KMS-11 (cell line): Measurements from ENCODE around the gene ZBTB7C.

ENCODE experiments used
- H2AFZ ChIP-seq: fragments of 200-600 bp; sonication (generic); 2 replicates; pipeline ENCODE4 v1.6.1; 2016; ENCODE audit warnings: antibody characterized with exemption, mixed run types, low read depth
- H3K27ac ChIP-seq: fragments of 200-600 bp; sonication (generic); 2 replicates; pipeline ENCODE4 v1.6.1; 2016; ENCODE audit warnings: mild to moderate bottlenecking, mixed run types
- H3K27me3 ChIP-seq: fragments of 200-600 bp; sonication (generic); 2 replicates; pipeline ENCODE4 v1.6.1; 2017; ENCODE audit warnings: mild to moderate bottlenecking, low read depth, mixed run types, moderate library complexity; ENCODE audit not compliant: insufficient read depth
- H3K36me3 ChIP-seq: fragments of 200-600 bp; sonication (generic); 2 replicates; pipeline ENCODE4 v1.6.1; 2017; ENCODE audit warnings: mild to moderate bottlenecking, mixed run types; ENCODE audit not compliant: insufficient read depth
- H3K4me1 ChIP-seq: fragments of 200-600 bp; sonication (generic); 2 replicates; pipeline ENCODE4 v1.6.1; 2016; ENCODE audit warnings: mild to moderate bottlenecking, low read depth, mixed run types; ENCODE audit not compliant: poor library complexity, severe bottlenecking
- H3K4me2 ChIP-seq: fragments of 200-600 bp; sonication (generic); 2 replicates; pipeline ENCODE4 v1.7.0; 2016; ENCODE audit warnings: mild to moderate bottlenecking, mixed run types
- H3K4me3 ChIP-seq: fragments of 200-600 bp; sonication (generic); IDR thresholded peaks from 2 replicates; pipeline ENCODE4 v1.6.1; 2017; ENCODE audit warnings: low read depth, low read length, mixed read lengths; ENCODE audit not compliant: insufficient read depth
- H3K79me2 ChIP-seq: fragments of 200-600 bp; sonication (generic); 2 replicates; pipeline ENCODE4 v1.6.1; 2016; ENCODE audit warnings: low read depth, mixed run types; ENCODE audit not compliant: insufficient read depth
- H3K9ac ChIP-seq: fragments of 200-600 bp; sonication (generic); 2 replicates; pipeline ENCODE4 v1.6.1; 2016; ENCODE audit warnings: mild to moderate bottlenecking, mixed run types
- H4K20me1 ChIP-seq: fragments of 200-600 bp; sonication (generic); 2 replicates; pipeline ENCODE4 v1.6.1; 2016; ENCODE audit warnings: mild to moderate bottlenecking, mixed run types; ENCODE audit not compliant: insufficient read depth
- TF ChIP-seq, protein P1 (sequence below): fragments of 200-600 bp; sonication (generic); conservative IDR thresholded peaks from 2 replicates; pipeline ENCODE4 v1.6.1; 2017; ENCODE audit warnings: low read depth, mild to moderate bottlenecking, antibody characterized with exemption, low read length, moderate library complexity, mixed read lengths

ZBTB7C gene

DNA sequence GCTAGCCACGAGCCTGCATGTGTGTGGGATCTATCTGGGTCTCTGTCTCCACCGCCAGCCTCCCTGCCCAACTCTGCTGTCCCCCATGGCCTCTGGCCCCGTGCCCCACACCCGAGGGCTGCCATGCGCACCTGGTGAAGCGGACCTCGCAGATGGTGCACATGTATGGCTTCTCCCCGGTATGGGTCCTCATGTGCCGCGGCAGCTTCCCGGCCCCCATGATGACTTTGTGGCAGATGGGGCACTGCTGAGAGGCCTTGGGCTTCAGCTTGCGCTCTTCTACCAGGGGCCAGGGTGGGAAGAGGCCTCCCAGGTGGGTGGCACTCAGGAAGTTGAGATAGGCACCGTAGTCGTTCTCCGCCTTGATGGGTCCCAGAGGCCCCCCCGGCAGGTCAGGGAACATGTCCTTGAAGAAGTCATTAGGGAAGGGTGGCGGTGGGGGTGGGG is 369.4 kb downstream of the ZBTB7C start:
- no peak overlapping the region for H2AFZ ChIP-seq
- no peak overlapping the region for H3K4me2 ChIP-seq
- no peaks in the 10 kb centered on the region for H3K79me2 ChIP-seq
- H3K27ac ChIP-seq = no peak overlapping the region
- H3K9ac ChIP-seq = no peak overlapping the region
- no peaks in the 10 kb centered on the region for H3K27me3 ChIP-seq
- no peaks in the 10 kb centered on the region for H3K4me1 ChIP-seq
- H4K20me1 ChIP-seq = no peaks in the 10 kb centered on the region
- H3K36me3 ChIP-seq = no peaks in the 10 kb centered on the region
- TF ChIP-seq, protein P1, sequence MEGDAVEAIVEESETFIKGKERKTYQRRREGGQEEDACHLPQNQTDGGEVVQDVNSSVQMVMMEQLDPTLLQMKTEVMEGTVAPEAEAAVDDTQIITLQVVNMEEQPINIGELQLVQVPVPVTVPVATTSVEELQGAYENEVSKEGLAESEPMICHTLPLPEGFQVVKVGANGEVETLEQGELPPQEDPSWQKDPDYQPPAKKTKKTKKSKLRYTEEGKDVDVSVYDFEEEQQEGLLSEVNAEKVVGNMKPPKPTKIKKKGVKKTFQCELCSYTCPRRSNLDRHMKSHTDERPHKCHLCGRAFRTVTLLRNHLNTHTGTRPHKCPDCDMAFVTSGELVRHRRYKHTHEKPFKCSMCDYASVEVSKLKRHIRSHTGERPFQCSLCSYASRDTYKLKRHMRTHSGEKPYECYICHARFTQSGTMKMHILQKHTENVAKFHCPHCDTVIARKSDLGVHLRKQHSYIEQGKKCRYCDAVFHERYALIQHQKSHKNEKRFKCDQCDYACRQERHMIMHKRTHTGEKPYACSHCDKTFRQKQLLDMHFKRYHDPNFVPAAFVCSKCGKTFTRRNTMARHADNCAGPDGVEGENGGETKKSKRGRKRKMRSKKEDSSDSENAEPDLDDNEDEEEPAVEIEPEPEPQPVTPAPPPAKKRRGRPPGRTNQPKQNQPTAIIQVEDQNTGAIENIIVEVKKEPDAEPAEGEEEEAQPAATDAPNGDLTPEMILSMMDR = no peak
- no peak overlapping the region for H3K4me3 ChIP-seq

GRCh38 chr18:48038636-48039035 is 370.5 kb downstream of the ZBTB7C start:
- no peaks in the 10 kb centered on the region for H4K20me1 ChIP-seq
- TF ChIP-seq, protein P1 = no peak
- H3K4me2 ChIP-seq = no peak overlapping the region
- H3K27me3 ChIP-seq = no peaks in the 10 kb centered on the region
- H3K27ac ChIP-seq = no peak overlapping the region
- no peaks in the 10 kb centered on the region for H3K79me2 ChIP-seq
- no peak overlapping the region for H3K4me3 ChIP-seq
- H3K9ac ChIP-seq = no peak overlapping the region
- no peaks in the 10 kb centered on the region for H3K36me3 ChIP-seq
- H2AFZ ChIP-seq = no peak overlapping the region
- H3K4me1 ChIP-seq = no peaks in the 10 kb centered on the region

DNA sequence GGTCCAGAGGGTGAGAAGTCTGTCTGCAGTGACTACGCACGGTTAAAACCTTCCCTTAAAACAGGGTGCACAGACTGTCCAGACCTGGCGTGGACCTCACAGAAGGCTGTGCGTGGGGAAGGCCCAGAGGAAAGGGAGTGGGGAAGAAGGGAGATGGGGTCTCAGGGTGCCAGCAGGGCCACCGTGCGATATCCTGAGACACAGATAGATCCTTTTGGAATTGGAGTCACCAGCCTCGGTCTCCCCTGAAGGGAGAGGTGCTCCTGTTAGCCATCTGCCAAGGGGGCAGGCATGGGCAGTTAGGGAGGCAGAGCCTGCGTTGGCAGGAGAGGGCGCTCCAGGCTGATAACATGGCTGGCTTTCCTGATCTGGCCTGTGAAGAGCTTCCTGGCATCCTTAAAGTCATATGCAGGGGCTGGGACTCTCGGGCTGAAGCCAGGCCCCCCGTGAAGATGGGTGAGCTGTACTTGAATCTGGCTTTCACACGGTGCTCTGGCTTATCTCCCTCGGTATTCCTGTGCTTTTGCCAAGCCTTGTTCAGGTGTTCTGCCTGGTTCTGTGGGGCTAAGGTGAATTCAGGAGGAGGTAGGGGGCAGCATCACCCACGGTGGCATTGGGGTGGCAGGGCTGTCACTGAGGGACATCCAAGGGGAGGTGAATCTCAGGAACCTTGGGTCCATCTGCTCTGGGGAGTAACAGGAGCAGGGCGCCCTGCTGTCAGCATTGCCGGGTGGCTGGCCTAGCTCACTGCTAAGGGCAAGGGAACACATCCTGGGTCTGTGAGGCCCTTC is 371.5 kb downstream of the ZBTB7C start:
- H3K4me3 ChIP-seq = no peak overlapping the region
- TF ChIP-seq, protein P1 = no peak

DNA sequence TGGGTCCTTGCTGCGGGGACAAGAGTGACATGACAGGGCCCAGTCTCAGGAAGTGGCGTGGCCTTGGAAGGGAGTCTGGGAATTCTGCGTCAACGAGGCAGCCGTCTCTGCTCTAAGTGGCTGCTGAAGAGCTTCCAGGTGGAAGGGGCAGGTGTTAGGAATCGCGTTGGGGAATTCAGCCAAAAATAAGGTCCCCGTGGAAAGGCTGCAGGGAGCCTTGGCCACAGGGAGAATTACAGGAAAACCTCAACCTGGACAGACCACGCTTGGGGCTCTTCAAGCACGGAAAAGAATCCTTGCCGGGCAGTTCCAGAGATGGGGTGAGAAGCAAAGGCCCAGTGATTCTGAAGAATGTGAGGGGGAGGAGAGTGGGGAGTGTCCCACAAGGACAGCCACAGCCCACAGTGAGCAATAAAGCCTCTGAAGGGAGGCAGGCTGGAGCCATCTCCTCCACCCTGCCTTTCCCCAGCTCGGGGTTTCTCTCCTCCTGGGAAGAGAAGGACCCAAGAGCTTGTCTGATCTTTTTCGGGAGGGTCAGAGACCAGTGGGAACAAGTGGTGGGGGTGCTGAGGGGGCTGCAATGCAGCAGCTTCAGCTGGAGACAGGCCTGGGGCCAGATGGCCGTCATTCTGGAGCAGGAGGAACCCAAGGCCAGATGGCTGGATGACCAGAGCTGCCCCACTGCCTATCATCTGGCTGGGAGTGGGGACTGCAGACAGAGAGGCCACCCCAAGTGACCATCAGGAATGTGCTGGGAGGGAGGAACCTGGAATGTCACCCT is 372.4 kb downstream of the ZBTB7C start:
- H3K36me3 ChIP-seq = no peaks in the 10 kb centered on the region
- TF ChIP-seq, protein P1 = no peak
- no peaks in the 10 kb centered on the region for H3K4me1 ChIP-seq
- H3K4me2 ChIP-seq = no peak overlapping the region
- no peaks in the 10 kb centered on the region for H4K20me1 ChIP-seq
- no peak overlapping the region for H2AFZ ChIP-seq
- no peaks in the 10 kb centered on the region for H3K79me2 ChIP-seq
- H3K4me3 ChIP-seq = no peak overlapping the region
- H3K9ac ChIP-seq = no peak overlapping the region
- H3K27ac ChIP-seq = no peak overlapping the region
- H3K27me3 ChIP-seq = no peaks in the 10 kb centered on the region

More for the DNA sequence above, 371.5 kb downstream of the ZBTB7C start:
- no peaks in the 10 kb centered on the region for H3K27me3 ChIP-seq
- no peak overlapping the region; the same call in 1 of the 2 replicates for H2AFZ ChIP-seq
- no peak overlapping the region for H3K27ac ChIP-seq
- no peaks in the 10 kb centered on the region for H3K36me3 ChIP-seq
- no peaks in the 10 kb centered on the region for H3K4me1 ChIP-seq
- H4K20me1 ChIP-seq = no peaks in the 10 kb centered on the region
- H3K9ac ChIP-seq = no peak overlapping the region
- H3K79me2 ChIP-seq = no peaks in the 10 kb centered on the region
- H3K4me2 ChIP-seq = no peak overlapping the region
